HG02763 (cell line): Measurements from ENCODE around the gene TMEM161A.

Experiments
- ATAC-seq: cut with Tn5 transposase; IDR thresholded peaks from one replicate; pipeline ENCODE4 v1.9.1; 2021; ENCODE audit warnings: mild to moderate bottlenecking, moderate library complexity; ENCODE audit not compliant: unreplicated experiment

The TMEM161A gene

GRCh38 chr19:19098703-19099632, 39.3 kb downstream of the TMEM161A start:
- ATAC-seq = no peak

- no peak for ATAC-seq
These were observed 40.1 kb downstream of the TMEM161A start for GRCh38 chr19:19098084-19098702.

GRCh38 chr19:19096641-19097627, 41.3 kb downstream of the TMEM161A start:
- ATAC-seq = no peak

GRCh38 chr19:19095691-19096090, 42.6 kb downstream of the TMEM161A start:
- no peak for ATAC-seq

GRCh38 chr19:19094513-19094912, 43.8 kb downstream of the TMEM161A start:
- no peak for ATAC-seq

GRCh38 chr19:19087676-19088075, 50.6 kb downstream of the TMEM161A start:
- no peak for ATAC-seq

GRCh38 chr19:19083413-19084178, 54.7 kb downstream of the TMEM161A start:
- no peak for ATAC-seq

GRCh38 chr19:19081642-19082151, 56.6 kb downstream of the TMEM161A start:
- ATAC-seq = no peak

GRCh38 chr19:19079571-19079970, 58.7 kb downstream of the TMEM161A start:
- no peak for ATAC-seq

GRCh38 chr19:19078801-19079200, 59.5 kb downstream of the TMEM161A start:
- ATAC-seq = no peak

GRCh38 chr19:19077103-19077502, 61.2 kb downstream of the TMEM161A start:
- ATAC-seq = no peak

- no peak for ATAC-seq
These were observed 61.8 kb downstream of the TMEM161A start for GRCh38 chr19:19076476-19076875.

- ATAC-seq = no peak
These were observed 63.2 kb downstream of the TMEM161A start for GRCh38 chr19:19075126-19075525.

GRCh38 chr19:19074196-19074882, 63.9 kb downstream of the TMEM161A start:
- no peak for ATAC-seq

- no peak for ATAC-seq
These were observed 66.4 kb downstream of the TMEM161A start for GRCh38 chr19:19071897-19072296.
